GM23338 (cell line): Measurements from ENCODE around the gene ANKK1. TPM values are rescaled to one million over a fixed set of nuclear protein-coding genes. Genes with fewer than 3 reads are reported as not detected.

ENCODE experiments used
- ATAC-seq: fragments of 200-7000 bp; cut with Tn5 transposase; 3 replicates; pipeline ENCODE4 v1.9.1; 2020
- DNase-seq: peaks from one replicate; pipeline ENCODE4 v3.0.0-alpha.2; 2015; ENCODE audit warnings: low spot score
- H2AFZ ChIP-seq: fragments of 200-600 bp; sonication (generic); 2 replicates; pipeline ENCODE4 v1.8.0; 2016; ENCODE audit warnings: antibody characterized with exemption, mild to moderate bottlenecking, moderate library complexity
- H3F3A ChIP-seq: fragments of 200-600 bp; sonication (generic); replicated peaks from 2 replicates; pipeline ENCODE4 v1.8.0; 2017; ENCODE audit warnings: antibody characterized with exemption, mixed run types, low read depth
- H3K27ac ChIP-seq: fragments of 200-600 bp; sonication (generic); 2 replicates; pipeline ENCODE4 v1.6.1; 2016; ENCODE audit warnings: low read depth
- H3K27me3 ChIP-seq: fragments of 200-600 bp; sonication (generic); 2 replicates; pipeline ENCODE4 v1.8.0; 2016; ENCODE audit warnings: mild to moderate bottlenecking, mixed run types, moderate library complexity; ENCODE audit not compliant: insufficient read depth
- H3K36me3 ChIP-seq: fragments of 200-600 bp; sonication (generic); 2 replicates; pipeline ENCODE4 v1.8.0; 2016; ENCODE audit warnings: mild to moderate bottlenecking; ENCODE audit not compliant: insufficient read depth
- H3K4me1 ChIP-seq: fragments of 200-600 bp; sonication (generic); 2 replicates; pipeline ENCODE4 v1.8.0; 2016; ENCODE audit warnings: mild to moderate bottlenecking, moderate library complexity; ENCODE audit not compliant: insufficient read depth
- H3K4me2 ChIP-seq: fragments of 200-600 bp; sonication (generic); 2 replicates; pipeline ENCODE4 v1.7.1; 2017; ENCODE audit warnings: mixed run types
- H3K4me3 ChIP-seq: fragments of 200-600 bp; sonication (generic); 2 replicates; pipeline ENCODE4 v1.6.1; 2016; ENCODE audit warnings: mixed run types
- H3K79me2 ChIP-seq: fragments of 200-600 bp; sonication (generic); replicated peaks from 2 replicates; pipeline ENCODE4 v1.8.0; 2017; ENCODE audit warnings: mild to moderate bottlenecking; ENCODE audit not compliant: insufficient read depth
- H3K9me2 ChIP-seq: fragments of 200-600 bp; sonication (generic); 2 replicates; pipeline ENCODE4 v1.8.0; 2017; ENCODE audit not compliant: insufficient read depth
- H4K20me1 ChIP-seq: fragments of 200-600 bp; sonication (generic); replicated peaks from 2 replicates; pipeline ENCODE4 v1.8.0; 2017; ENCODE audit warnings: mild to moderate bottlenecking; ENCODE audit not compliant: insufficient read depth
- H3K27ac Mint-ChIP-seq: 2 replicates; pipeline ENCODE4 v1.8.0; 2020; ENCODE audit warnings: inconsistent platforms, mild to moderate bottlenecking, moderate library complexity, mixed read lengths
- H3K27me3 Mint-ChIP-seq: 3 replicates; pipeline ENCODE4 v1.8.0; 2022; ENCODE audit warnings: low read depth, mild to moderate bottlenecking, moderate library complexity, mixed read lengths, inconsistent platforms; ENCODE audit not compliant: insufficient read depth, poor library complexity
- H3K36me3 Mint-ChIP-seq: 3 replicates; pipeline ENCODE4 v1.8.0; 2021; ENCODE audit warnings: low read depth, mild to moderate bottlenecking, inconsistent platforms, moderate library complexity, mixed read lengths
- H3K4me1 Mint-ChIP-seq: 3 replicates; pipeline ENCODE4 v1.8.0; 2020; ENCODE audit warnings: mild to moderate bottlenecking, inconsistent platforms, mixed read lengths
- H3K4me3 Mint-ChIP-seq: 3 replicates; pipeline ENCODE4 v1.8.0; 2021; ENCODE audit warnings: moderate library complexity, mild to moderate bottlenecking, inconsistent platforms, mixed read lengths
- H3K9me3 Mint-ChIP-seq: 3 replicates; pipeline ENCODE4 v1.8.0; 2020; ENCODE audit warnings: moderate library complexity, mild to moderate bottlenecking, inconsistent platforms, mixed read lengths
- CREB1 ChIP-seq: fragments of 250-450 bp; sonication (Bioruptor Pico); IDR thresholded peaks from 2 replicates; pipeline ENCODE4 v1.5.0; 2020; ENCODE audit warnings: low read depth, mild to moderate bottlenecking, moderate library complexity
- EZH2 ChIP-seq: fragments of 200-600 bp; sonication (generic); IDR thresholded peaks from one replicate; pipeline ENCODE4 v1.8.0; 2017; ENCODE audit warnings: antibody characterized with exemption, mild to moderate bottlenecking, low read depth; ENCODE audit not compliant: unreplicated experiment
- EZH2phosphoT487 ChIP-seq: fragments of 200-600 bp; sonication (generic); IDR thresholded peaks from one replicate; pipeline ENCODE4 v1.8.1; 2018; ENCODE audit warnings: antibody characterized with exemption; ENCODE audit not compliant: unreplicated experiment
- JUNB ChIP-seq: IDR thresholded peaks from one replicate; pipeline ENCODE4 v1.6.1; 2016; ENCODE audit warnings: antibody characterized with exemption; ENCODE audit not compliant: unreplicated experiment
- NANOG ChIP-seq: IDR thresholded peaks from 2 replicates; pipeline ENCODE4 v1.6.1; 2016; ENCODE audit warnings: antibody characterized with exemption, borderline replicate concordance
- POLR2AphosphoS5 ChIP-seq: IDR thresholded peaks from 2 replicates; pipeline ENCODE4 v1.6.1; 2016; ENCODE audit warnings: antibody characterized with exemption, low read depth
- REST ChIP-seq: IDR thresholded peaks from one replicate; pipeline ENCODE4 v1.6.1; 2018; ENCODE audit warnings: antibody characterized with exemption; ENCODE audit not compliant: unreplicated experiment
- STAT1 ChIP-seq: IDR thresholded peaks from one replicate; pipeline ENCODE4 v1.6.1; 2016; ENCODE audit warnings: antibody characterized with exemption; ENCODE audit not compliant: unreplicated experiment
- ZNF114 ChIP-seq: fragments of 250-450 bp; sonication (Bioruptor Pico); IDR thresholded peaks from 2 replicates; pipeline ENCODE4 v1.5.0; 2020; ENCODE audit warnings: mild to moderate bottlenecking, moderate library complexity
- ZNF331 ChIP-seq: fragments of 250-450 bp; sonication (Bioruptor Pico); IDR thresholded peaks from 2 replicates; pipeline ENCODE4 v1.5.0; 2020; ENCODE audit warnings: low read depth, mild to moderate bottlenecking, moderate library complexity
- polyA plus RNA-seq: library from polyadenylated mRNA; unstranded; fragments of >200 nt; fragmentation: Nextera tagmentation; extraction: Ambion mirVana; gene quantifications from 2 replicates; pipeline ENCODE4 v1.2.1, GENCODE V29; 2016
- total RNA-seq: library from RNA; depleted of rRNA; stranded (reverse); fragments of >200 nt; shearing (Covaris generic); gene quantifications from 2 replicates; pipeline ENCODE4 v1.2.3, GENCODE V29; 2014
- TF ChIP-seq, protein P1 (sequence below), 2 experiments: fragments of 200-600 bp in 1 of 2; sonication (generic) in 1 of 2; conservative IDR thresholded peaks; 2 replicates each; pipeline versions ENCODE4 v1.5.1 to v1.6.1; 2016 to 2017; ENCODE audit warnings: antibody characterized with exemption in 2 of 2, low read depth in 2 of 2, mild to moderate bottlenecking in 2 of 2, moderate library complexity in 1 of 2
- TF ChIP-seq, protein P2 (sequence below): fragments of 250-450 bp; sonication (Bioruptor Pico); IDR thresholded peaks from 2 replicates; pipeline ENCODE4 v1.5.0; 2020; ENCODE audit warnings: mild to moderate bottlenecking, moderate library complexity
- TF ChIP-seq, protein P3 (sequence below): IDR thresholded peaks from 2 replicates; pipeline ENCODE4 v1.6.1; 2016; ENCODE audit warnings: antibody characterized with exemption

The ANKK1 gene
- total and polyA plus RNA-seq, 2 experiments from 2014 or later, result 0.08 to 0.14 TPM

DNA sequence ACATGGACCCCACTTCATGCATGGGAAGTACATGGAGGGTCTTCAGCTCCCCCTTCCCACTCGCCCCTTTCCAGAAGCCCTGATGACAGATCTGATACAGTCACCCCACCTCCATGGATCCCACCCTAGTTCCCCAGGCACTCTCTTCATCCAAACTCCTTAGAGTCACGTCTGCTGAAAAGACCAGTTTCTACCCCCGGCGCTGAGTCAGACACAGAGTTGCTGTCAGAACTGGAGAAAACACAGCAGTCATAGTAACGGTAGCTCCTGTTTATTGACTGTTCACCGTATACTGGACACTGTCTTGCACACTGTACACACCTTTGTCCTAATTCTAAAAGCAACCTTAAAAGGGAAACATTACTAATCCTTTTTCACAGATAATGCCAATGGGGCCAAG is 58.5 kb downstream of the ANKK1 start:
- no peaks in the 10 kb centered on the region for H3K4me1 Mint-ChIP-seq
- no peak overlapping the region for H3K4me3 Mint-ChIP-seq
- Histone ChIP-seq H3K36me3 (no peaks in the 10 kb centered on the region), H4K20me1 (no peaks in the 10 kb centered on the region), H3F3A (no peaks in the 10 kb centered on the region), H3K9me2 (no peaks in the 10 kb centered on the region), H2AFZ (no peak overlapping the region), H3K4me3 (no peak overlapping the region), H3K27ac (no peak overlapping the region), H3K27me3 (no peaks in the 10 kb centered on the region), H3K79me2 (no peaks in the 10 kb centered on the region), H3K4me1 (no peaks in the 10 kb centered on the region), H3K4me2 (no peak overlapping the region)
- H3K27me3 Mint-ChIP-seq, result peaks cover 9% of the 10 kb centered on the region
- no peak for ATAC-seq
- H3K9me3 Mint-ChIP-seq, result no peaks in the 10 kb centered on the region
- no peaks in the 10 kb centered on the region for H3K36me3 Mint-ChIP-seq
- TF ChIP-seq STAT1, result no peak
- TF ChIP-seq, protein P1, sequence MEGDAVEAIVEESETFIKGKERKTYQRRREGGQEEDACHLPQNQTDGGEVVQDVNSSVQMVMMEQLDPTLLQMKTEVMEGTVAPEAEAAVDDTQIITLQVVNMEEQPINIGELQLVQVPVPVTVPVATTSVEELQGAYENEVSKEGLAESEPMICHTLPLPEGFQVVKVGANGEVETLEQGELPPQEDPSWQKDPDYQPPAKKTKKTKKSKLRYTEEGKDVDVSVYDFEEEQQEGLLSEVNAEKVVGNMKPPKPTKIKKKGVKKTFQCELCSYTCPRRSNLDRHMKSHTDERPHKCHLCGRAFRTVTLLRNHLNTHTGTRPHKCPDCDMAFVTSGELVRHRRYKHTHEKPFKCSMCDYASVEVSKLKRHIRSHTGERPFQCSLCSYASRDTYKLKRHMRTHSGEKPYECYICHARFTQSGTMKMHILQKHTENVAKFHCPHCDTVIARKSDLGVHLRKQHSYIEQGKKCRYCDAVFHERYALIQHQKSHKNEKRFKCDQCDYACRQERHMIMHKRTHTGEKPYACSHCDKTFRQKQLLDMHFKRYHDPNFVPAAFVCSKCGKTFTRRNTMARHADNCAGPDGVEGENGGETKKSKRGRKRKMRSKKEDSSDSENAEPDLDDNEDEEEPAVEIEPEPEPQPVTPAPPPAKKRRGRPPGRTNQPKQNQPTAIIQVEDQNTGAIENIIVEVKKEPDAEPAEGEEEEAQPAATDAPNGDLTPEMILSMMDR (conservative IDR thresholded peaks at IDR 0.05; ENCODE audit: low read depth in 2 of 2), result no peak
- TF ChIP-seq ZNF114 (CRISPR knock-in tag), result no peak
- TF ChIP-seq EZH2, result no peak
- TF ChIP-seq JUNB, result no peak
- TF ChIP-seq, protein P2, sequence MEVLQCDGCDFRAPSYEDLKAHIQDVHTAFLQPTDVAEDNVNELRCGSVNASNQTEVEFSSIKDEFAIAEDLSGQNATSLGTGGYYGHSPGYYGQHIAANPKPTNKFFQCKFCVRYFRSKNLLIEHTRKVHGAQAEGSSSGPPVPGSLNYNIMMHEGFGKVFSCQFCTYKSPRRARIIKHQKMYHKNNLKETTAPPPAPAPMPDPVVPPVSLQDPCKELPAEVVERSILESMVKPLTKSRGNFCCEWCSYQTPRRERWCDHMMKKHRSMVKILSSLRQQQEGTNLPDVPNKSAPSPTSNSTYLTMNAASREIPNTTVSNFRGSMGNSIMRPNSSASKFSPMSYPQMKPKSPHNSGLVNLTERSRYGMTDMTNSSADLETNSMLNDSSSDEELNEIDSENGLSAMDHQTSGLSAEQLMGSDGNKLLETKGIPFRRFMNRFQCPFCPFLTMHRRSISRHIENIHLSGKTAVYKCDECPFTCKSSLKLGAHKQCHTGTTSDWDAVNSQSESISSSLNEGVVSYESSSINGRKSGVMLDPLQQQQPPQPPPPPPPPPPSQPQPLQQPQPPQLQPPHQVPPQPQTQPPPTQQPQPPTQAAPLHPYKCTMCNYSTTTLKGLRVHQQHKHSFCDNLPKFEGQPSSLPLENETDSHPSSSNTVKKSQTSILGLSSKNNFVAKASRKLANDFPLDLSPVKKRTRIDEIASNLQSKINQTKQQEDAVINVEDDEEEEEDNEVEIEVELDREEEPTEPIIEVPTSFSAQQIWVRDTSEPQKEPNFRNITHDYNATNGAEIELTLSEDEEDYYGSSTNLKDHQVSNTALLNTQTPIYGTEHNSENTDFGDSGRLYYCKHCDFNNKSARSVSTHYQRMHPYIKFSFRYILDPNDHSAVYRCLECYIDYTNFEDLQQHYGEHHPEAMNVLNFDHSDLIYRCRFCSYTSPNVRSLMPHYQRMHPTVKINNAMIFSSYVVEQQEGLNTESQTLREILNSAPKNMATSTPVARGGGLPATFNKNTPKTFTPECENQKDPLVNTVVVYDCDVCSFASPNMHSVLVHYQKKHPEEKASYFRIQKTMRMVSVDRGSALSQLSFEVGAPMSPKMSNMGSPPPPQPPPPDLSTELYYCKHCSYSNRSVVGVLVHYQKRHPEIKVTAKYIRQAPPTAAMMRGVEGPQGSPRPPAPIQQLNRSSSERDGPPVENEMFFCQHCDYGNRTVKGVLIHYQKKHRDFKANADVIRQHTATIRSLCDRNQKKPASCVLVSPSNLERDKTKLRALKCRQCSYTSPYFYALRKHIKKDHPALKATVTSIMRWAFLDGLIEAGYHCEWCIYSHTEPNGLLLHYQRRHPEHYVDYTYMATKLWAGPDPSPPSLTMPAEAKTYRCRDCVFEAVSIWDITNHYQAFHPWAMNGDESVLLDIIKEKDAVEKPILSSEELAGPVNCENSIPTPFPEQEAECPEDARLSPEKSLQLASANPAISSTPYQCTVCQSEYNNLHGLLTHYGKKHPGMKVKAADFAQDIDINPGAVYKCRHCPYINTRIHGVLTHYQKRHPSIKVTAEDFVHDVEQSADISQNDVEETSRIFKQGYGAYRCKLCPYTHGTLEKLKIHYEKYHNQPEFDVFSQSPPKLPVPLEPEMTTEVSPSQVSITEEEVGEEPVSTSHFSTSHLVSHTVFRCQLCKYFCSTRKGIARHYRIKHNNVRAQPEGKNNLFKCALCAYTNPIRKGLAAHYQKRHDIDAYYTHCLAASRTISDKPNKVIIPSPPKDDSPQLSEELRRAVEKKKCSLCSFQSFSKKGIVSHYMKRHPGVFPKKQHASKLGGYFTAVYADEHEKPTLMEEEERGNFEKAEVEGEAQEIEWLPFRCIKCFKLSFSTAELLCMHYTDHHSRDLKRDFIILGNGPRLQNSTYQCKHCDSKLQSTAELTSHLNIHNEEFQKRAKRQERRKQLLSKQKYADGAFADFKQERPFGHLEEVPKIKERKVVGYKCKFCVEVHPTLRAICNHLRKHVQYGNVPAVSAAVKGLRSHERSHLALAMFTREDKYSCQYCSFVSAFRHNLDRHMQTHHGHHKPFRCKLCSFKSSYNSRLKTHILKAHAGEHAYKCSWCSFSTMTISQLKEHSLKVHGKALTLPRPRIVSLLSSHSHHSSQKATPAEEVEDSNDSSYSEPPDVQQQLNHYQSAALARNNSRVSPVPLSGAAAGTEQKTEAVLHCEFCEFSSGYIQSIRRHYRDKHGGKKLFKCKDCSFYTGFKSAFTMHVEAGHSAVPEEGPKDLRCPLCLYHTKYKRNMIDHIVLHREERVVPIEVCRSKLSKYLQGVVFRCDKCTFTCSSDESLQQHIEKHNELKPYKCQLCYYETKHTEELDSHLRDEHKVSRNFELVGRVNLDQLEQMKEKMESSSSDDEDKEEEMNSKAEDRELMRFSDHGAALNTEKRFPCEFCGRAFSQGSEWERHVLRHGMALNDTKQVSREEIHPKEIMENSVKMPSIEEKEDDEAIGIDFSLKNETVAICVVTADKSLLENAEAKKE (CRISPR knock-in tag), result no peak
- no peak for TF ChIP-seq ZNF331 (CRISPR knock-in tag)
- TF ChIP-seq POLR2AphosphoS5, result no peak
- no peak for TF ChIP-seq EZH2phosphoT487
- TF ChIP-seq CREB1, result no peak
- TF ChIP-seq, protein P3, sequence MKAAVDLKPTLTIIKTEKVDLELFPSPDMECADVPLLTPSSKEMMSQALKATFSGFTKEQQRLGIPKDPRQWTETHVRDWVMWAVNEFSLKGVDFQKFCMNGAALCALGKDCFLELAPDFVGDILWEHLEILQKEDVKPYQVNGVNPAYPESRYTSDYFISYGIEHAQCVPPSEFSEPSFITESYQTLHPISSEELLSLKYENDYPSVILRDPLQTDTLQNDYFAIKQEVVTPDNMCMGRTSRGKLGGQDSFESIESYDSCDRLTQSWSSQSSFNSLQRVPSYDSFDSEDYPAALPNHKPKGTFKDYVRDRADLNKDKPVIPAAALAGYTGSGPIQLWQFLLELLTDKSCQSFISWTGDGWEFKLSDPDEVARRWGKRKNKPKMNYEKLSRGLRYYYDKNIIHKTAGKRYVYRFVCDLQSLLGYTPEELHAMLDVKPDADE, result no peak
- no peak for TF ChIP-seq REST
- no peak for TF ChIP-seq NANOG
- no peak for DNase-seq
- peak overlapping the region; percentile 51; the same call in 1 of the 2 replicates for H3K27ac Mint-ChIP-seq
